Amygdala (tissue), 56 donors: ENCODE data around the gene ATP13A1.
"Not testable (repeated sequence)": the region's sequence is repeated elsewhere in the genome, so short reads cannot be mapped to it uniquely, and the experiment has no call there.

Experiments
- DNase-seq, 56 donors: peaks; one replicate each; lab custom pipeline; 2025; lab: John Stamatoyannopoulos, UW

The ATP13A1 gene

DNA sequence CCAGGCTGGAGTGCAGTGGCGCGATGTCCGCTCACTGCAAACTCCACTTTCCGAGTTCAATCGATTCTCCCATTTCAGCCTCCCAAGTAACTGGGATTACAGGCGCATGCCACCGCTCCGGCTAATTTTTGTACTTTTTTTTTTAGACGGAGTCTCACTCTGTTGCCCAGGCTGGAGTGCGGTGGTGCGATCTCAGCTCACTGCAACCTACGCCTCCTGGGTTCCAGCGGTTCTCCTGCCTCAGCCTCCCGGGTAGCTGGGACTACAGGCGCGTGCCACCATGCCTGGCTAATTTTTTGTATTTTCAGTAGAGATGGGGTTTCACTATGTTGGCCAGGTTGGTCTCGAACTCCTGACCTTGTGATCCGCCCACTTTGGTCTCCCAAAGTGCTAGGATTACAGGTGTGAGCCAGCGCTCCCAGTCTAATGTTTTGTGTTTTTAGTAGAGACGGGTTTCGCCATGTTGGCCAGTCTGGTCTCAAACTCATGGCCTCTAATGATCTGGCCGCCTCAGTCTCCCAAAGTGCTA, 2.0 kb upstream of the ATP13A1 start:
- not testable (repeated sequence) for DNase-seq

DNA sequence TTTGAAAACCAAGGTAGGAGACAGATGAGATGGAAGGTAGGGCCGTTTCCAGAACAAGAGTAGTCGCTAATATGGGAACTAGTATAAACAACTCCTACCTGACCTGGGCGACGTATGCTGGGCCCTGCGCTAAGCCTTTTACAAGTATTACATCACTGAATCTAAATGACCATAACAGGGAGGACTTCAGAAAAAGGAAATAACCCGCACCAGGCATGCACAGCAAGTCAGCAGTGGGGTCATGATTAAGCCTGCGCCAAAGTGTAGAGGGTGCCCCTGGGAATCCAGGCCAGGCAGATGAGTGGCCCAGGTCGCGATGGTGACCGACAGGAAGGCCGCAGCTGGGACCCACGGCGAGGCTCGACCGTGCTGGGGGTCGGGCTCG, 613 bp downstream of the ATP13A1 start:
- no peak for DNase-seq

DNA sequence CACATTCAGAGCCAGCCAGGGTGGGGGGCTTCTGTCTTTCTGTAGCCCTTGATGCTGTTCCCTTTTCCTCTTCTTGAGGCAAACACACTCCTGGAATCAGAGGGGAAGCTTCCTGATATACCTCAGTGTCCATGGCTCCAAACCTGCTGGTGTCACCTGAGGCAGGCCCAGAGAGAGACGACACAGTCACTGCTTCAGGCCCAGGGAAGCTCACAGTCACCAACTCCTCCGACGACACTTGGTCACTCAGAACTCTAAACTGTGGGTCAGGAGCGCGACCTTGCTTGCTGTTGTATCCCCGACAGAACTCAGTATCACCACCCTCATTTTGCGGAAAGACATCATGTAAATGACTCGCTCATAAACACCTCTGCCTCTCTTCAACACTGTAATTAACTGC, 1.1 kb downstream of the ATP13A1 start:
- no peak for DNase-seq

DNA sequence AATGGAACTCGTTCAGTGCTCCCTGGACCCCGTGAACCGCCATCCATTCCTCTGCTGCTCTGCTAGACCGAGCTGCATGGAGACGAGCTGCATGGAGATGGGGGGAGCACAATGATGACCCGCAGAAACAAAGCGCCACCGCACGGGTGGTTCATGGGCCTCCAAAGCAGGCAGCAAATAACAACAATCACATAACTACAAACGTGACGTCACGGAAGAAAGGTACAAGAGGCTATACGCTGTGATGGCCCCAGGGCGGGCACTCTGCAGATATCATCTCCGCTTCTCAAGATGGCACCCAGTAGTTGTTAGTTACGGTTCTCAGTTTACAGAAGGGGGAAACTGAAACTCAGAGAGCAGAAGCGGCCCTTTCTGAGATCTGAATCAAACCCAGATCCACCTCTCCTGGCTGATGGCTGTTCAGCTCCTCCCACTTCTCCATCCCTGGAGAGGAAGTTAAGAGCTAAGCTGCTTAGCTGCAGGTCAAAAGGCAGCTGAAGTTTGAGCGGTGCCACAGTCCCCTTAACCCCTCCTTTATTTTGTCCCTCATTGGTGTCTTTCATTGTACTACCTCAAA, 1.7 kb downstream of the ATP13A1 start:
- DNase-seq: peak in 4 of 56 donors; percentile 7 to 33 (median 20)

DNA sequence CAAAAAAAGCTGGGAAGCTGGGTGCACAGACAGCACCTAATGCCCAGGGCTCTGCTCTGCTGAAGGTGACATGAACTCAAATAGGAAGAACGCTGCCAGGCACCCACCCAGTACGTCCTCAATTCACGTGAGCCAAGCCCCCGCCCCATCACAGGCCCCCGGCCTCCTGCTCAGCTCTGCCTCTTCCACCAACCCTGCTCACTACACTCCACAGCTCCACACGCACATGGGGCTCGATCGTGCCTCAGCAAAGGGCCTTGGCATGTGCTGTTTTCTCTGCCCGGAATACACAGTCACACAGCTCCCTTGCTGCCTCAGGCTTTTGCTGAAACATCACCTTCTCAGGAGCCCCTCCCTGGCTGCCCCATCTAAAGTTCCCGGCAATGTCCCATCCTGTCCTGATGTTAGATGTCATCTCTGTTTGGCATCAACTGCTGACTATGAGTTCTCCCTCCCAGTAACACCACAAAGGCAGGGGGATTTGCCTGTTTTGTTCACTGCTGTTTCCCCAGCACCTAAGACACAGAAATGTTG, 2.3 kb downstream of the ATP13A1 start:
- no peak for DNase-seq

DNA sequence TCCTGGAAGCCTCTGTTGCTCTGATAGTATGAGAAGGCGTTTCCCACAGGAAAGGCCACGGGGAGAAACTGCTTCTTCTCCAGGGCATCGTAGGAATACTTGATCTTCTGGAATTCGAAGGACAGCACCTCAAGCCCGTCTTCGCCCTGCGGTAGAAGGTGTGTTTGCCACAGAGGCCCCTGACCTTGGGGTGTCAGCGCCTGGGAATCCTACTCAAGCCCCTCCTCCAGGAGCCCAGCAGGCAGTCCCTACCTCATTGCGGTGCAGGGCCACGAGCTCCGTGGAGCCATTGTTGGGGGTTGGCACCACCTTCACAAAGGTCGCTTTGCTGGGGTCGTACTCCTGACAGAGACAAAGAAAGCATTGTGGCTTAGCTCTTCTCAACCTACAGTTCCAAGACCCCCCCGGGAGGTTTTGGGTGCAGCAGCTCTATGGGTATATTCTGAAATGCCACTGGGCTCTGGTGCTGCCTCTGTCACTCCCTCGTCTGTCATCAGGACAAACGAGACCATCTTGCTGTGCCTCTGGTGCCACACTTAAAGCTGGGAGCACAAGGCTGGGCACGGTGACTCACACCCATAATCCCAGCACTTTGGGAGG, 3.7 kb downstream of the ATP13A1 start:
- no peak for DNase-seq

DNA sequence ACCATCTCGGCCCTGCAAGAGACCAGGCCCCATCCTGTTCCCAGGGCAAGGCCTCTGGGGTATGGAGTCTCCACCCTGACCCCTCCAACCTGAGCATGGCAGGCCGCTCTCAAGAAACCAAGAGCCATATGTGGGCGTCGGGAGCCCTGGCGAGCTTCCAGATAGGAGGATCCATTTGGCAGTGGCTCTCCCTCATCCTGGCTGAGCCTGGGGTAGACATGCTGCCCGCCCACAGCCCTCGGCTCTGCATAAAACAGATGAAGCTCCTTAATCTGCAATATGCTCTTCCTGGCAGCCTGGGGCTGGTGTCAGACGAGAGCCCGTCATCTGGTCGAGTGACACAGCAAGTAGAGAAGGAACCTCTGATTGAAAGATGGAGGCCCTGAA, 6.1 kb downstream of the ATP13A1 start:
- DNase-seq: peak in 31 of 56 donors; percentile 5 to 71 (median 36)

DNA sequence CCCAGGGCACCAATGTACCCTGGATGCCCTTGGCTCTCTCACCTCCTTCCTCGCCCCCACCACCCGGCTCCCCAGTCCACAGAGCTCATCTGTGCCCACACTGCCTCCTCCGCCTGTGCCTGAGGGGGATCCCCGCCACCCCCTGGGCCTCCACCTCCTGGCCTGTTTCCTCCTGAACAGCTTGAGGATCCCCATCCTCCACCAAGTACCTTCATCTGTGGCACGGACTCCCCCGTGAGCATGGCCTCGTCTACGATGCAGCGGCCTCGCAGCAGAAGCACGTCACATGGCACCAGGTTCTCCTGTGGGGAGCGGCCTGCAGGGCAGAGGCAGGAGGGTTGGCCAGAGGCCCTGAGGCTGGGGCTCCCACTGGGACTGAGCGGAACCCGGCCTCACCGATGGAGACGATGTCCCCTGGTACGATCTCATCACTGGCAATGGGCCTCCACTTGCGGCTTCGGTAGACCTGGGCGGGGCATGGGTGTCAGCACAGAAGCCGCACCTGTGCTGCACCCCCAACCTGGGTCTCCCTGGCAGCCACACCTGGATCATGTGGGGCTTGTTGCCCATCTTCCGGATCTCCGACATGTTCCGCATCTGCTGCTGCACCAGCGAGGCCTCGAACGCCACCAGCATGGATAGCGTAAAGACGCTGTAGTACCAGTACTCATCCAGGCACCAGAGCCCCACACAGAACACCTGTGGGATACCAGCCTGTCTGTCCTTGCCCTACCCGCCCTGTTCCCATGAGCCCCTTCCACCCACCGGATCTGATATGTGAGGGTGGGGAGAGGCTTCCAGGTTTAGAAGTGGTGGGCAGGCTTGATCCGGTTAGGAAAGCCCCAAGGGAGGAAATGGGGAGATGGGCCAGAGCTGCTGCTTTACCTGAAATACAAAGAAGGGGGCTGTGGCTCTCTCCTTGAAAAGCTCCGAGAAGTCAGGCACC, 6.8 kb downstream of the ATP13A1 start:
- DNase-seq: no peak

DNA sequence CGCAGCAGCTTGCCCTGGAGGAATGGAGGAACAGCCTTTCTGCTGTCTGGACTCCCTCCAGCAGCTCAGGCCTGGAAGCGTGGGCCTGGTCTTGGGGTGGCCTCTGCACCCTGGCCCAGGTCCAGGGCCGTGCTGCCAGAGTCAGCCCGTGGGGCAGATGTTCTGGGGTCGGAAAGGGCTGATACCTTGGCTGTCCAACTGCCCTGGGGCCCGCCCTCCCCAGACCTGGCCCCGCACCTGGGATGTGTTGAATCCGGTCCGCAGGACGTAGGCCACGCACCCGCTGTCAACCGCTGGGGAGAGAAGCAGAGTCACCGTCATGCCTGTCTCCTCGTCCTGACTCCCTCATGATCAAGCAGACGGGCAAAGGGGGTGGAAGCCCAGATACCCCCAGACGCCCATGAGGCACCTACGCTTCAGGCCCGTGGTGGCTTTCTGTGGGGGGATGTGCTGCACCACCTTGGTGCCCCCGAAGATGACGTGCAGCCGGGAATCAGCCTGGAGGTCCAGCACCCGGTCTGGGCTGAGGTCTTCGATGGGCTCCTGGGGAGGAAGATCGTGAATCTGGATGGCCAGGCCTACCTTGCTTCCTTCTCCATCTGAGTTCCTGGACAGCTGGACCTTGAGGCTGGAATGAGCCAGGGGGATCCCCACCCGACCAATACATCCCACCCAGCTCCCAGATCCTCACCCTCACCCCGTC, 7.7 kb downstream of the ATP13A1 start:
- no peak for DNase-seq

DNA sequence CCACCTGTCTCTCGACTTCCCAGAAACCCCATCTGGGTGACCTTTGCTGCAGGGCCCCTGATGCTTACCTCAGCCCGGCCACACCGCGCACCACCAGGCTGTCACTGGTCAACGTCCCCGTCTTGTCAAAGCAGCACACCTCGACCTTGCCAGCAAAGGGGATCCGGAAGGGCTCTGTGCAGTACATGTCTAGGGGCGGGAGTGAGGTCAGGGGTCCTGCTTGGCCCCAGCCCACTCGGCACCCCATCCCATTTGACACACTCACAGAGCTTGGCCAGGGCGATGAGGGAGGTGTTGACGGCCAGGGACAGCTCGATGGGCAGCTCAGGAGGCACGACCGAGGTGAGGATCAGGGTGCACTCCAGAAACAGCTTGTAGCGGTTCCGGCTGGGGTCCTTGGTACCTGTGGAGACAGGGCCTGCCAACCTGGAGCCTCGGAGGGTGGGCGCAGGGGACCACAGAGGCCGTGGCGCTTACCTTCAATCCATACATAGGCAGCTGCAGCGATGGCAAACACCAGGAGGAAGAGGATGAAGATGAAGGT, 8.4 kb downstream of the ATP13A1 start:
- no peak for DNase-seq

DNA sequence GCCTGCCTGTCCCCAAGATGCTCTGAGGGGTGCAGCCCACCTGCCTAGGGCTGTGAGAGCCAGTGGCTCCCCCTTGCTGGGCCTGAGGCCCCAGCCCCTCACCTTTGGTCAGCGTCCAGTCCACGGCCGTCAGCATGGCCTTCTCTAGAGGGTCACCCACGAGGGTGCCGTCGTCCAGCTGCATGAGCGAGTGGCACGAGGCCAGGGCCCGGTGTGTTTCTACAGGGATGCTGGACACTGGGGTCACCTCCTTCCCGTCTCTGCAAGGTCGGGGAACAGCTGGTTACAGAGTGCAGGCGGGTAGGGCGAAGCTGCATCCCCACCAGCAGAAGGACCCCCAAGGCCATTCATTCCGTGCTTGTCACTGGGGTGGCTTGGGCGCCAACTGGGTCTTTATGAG, 9.0 kb downstream of the ATP13A1 start:
- DNase-seq: no peak

DNA sequence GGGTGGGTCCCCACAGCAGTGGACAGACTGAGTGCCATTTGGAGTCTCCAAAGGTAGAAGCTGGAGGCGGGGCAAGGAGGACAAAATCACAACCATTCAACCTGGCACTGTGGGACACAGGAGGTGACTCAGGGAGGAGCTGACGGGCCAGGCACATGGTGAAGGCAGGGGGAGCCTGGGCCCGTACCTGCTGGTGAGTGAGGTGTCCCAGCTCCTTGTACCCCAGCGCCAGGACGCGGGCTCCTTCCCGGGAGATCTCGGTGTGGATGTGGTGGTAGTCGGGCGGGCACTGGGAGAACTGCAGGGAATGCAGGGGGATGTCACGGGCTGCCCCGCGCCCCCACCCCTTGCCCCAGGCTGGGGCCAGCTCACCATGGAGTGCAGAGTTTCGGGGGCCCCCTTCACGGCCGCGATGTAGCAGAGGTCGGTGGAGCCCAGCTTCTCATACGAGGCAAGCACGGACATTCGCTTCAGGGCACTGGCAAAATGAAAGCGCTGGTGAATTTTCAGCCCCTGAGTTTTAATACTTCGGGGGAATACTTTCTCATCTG, 9.8 kb downstream of the ATP13A1 start:
- no peak for DNase-seq

DNA sequence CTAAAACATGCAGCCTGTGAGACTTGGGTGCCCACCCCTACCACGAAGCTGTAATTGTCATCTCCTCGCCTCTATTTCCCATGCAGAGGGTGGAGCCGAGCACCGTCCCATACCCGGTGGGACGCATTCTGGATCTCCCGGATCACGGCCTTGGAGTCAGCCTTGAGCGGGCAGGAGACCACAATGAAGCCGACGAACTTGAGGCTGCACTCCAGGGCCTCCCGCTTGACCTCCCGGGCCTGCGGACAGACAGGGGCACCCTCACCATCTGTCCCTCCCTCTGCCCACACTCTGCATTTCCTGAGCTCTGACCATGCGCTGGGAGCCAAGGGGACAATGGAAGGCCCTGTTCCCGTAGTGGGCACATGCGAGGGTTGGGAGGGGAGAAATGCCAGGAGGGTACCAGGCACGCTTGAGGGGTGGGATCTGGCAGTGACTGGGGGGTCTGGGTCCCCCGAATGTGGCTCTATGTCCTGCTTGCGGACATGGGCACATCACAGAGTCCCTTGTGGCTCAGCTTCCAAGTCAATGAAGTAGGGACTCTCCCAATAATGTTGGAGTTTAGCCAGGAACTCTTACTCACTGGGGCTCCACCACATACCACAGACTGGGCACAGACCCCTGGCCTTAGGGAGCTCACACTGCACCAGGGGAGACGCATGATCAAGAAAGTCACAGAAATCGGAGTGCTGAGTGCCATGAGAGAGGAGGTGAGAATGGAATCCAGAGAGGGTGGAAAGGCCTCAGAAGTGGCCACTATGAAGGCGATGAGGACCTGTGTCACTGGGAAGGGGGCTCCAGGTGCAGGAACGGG, 10.8 kb downstream of the ATP13A1 start:
- DNase-seq: no peak

DNA sequence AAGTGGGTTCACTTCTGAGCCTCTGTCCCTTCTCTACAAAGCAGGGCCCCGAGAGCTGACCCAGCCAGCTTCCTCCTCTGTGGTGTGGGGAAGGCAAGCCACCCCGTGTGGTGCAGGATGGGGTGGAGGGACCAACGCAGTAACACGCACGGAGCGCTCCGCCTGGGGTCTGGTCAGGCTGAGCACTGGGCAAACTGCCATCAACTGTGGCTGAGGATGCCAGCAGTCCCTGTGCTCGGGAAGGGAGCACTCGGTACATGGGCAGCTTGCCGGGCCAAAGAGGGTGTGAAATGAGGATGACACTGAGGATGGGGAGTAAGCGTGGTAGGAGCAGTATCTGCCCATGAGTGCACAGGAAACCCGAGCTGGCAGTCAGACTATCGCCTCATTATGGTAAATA, 12.4 kb downstream of the ATP13A1 start:
- peak in 38 of 56 donors; percentile 15 to 75 (median 46) for DNase-seq

DNA sequence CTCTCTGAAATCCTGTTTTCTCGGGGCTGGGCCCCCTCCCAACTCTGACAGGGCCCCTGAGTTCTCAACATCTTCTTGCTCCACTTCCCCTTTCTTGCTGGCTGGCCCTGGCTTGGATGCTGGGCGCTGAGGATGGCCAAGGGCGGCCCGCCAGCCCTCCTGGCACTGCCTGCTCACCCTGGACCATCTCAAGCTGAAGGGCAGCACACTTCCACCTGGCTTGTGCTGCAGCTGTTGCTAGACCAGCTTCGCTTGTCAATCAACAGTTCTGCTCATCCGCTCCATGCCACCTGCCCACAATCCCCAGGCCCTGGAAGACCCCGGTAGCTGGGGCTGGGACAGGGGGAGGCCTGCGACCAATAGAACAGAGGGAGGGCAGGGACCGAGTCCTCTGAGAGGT, 13.1 kb downstream of the ATP13A1 start:
- peak in 9 of 56 donors; percentile 10 to 28 (median 21) for DNase-seq

DNA sequence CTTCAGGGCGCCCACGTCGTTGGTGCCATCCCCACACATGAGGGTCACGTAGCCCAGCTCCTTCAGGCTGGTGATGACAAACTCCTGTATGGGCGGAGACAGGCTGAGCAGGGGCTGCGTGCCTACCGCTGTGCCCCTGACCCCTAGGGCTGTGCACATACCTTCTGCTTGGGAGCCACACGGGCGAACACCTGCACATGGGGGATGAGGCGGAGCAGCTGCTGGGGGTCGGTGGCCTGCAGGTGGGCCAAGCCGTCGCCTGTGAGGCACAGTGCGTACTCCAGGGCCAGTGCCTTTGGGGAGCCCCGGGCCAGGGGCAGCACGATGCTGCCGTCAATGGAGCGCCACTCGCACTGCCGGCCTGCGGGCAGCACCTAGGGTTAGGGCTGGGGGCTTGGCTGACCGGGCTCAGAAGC, 13.9 kb downstream of the ATP13A1 start:
- DNase-seq: no peak

DNA sequence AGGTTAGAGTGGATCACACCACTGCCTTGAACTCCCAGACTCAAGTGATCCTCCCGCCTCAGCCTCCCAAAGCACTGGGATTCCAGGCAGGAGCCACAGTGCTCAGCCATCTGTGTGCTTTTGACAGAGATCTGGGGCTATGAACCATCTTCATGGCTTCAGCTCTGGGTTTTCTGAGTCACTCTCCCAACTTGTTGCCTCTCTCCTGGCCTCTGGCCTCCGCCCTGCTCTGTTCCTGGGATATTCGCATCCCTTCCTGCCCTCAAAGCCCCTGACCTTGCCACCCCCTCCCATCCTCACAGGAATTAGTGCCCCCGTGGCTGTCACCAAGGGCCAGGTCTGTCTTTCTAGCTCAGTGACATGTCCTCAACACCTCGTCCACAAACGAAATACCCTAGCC, 14.3 kb downstream of the ATP13A1 start:
- no peak for DNase-seq

DNA sequence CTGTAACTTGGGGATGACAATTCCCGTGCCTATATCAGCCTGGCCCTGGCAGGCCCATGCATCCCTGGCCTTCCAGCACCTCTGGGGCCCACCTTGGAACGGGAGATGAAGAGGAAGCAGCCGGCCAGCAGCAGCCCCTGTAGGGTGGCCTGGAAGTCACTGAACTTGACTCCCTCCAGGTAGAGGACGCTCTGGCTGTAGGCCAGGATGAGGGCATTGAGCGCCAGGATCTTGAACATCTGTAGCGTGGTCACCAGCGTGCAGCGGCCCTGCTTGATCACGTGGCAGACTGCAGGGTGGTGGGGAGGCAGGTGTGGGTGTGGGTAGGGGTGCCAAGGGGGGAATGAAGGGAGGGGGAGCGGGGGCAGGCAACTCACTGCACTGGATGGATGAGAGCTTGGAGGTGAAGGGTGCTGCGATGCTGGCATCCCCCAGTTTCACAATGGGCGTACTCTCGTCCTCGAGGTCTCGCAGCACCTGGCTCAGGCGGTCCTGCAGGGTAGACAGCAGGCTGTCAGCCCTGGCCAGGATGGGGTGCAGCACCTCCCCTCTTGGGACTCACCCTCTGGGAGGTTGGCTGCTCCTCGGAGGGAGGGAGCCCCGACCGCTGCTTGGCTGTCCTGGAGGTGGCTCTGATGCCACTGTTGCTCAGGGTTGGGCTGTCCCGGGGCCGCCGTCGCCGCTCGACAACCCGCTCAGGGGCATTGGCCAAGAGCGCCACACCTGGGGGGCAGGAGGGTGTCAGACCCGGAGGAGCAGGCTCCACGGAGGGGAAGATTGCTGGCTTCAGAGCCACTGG, 16.2 kb downstream of the ATP13A1 start:
- no peak for DNase-seq
